Fibroblast of lung (primary cell): ENCODE measurements around the gene DIP2C. TPM values are rescaled to one million over a fixed set of nuclear protein-coding genes. Genes with fewer than 3 reads are reported as not detected.

Experiments
- DNase-seq, 2 donors: peaks; one replicate each; pipeline versions ENCODE4 v3.0.0 to v3.0.0-alpha.2; 2010; ENCODE audit warnings: low read depth in 2 of 2
- H2AFZ ChIP-seq: 2 replicates; pipeline ENCODE4 v1.5.1; 2012; ENCODE audit warnings: low read length, control low read depth, inconsistent platforms
- H3K27ac ChIP-seq: 2 replicates; pipeline ENCODE4 v1.5.1; 2011; ENCODE audit warnings: low read length, control low read depth; ENCODE audit not compliant: insufficient read depth
- H3K27me3 ChIP-seq: 2 replicates; pipeline ENCODE4 v1.5.1; 2011; ENCODE audit warnings: mild to moderate bottlenecking, low read length; ENCODE audit not compliant: control insufficient read depth, insufficient read depth
- H3K36me3 ChIP-seq: 2 replicates; pipeline ENCODE4 v1.5.1; 2011; ENCODE audit warnings: low read length; ENCODE audit not compliant: control insufficient read depth, insufficient read depth
- H3K4me1 ChIP-seq: 2 replicates; pipeline ENCODE4 v1.5.1; 2011; ENCODE audit warnings: low read length; ENCODE audit not compliant: control insufficient read depth, insufficient read depth; ENCODE audit errors: extremely low read depth
- H3K4me2 ChIP-seq: 2 replicates; pipeline ENCODE4 v1.5.1; 2011; ENCODE audit warnings: low read length, control low read depth; ENCODE audit not compliant: insufficient read depth; ENCODE audit errors: extremely low read depth
- H3K4me3 ChIP-seq, 4 experiments: fragments of 200-600 bp in 1 of 4; sonication (generic) in 1 of 4; replicated peaks in 1 of 4; 2 replicates each; pipeline ENCODE4 v1.5.1; 2011 to 2016; ENCODE audit warnings: low read length in 4 of 4, low read depth in 3 of 4, mild to moderate bottlenecking in 3 of 4, control low read depth in 2 of 4, inconsistent platforms in 1 of 4, mixed read lengths in 1 of 4; ENCODE audit not compliant: insufficient read depth in 1 of 4; ENCODE audit errors: control extremely low read depth in 1 of 4
- H3K79me2 ChIP-seq: 2 replicates; pipeline ENCODE4 v1.5.1; 2012; ENCODE audit warnings: mild to moderate bottlenecking, low read length, inconsistent platforms; ENCODE audit not compliant: control insufficient read depth, insufficient read depth
- H3K9ac ChIP-seq: 2 replicates; pipeline ENCODE4 v1.5.1; 2011; ENCODE audit warnings: mild to moderate bottlenecking, low read length, control low read depth; ENCODE audit not compliant: insufficient read depth
- H3K9me3 ChIP-seq: 2 replicates; pipeline ENCODE4 v1.5.1; 2012; ENCODE audit warnings: low read depth, low read length; ENCODE audit not compliant: control insufficient read depth, insufficient read depth
- H4K20me1 ChIP-seq: 2 replicates; pipeline ENCODE4 v1.5.1; 2011; ENCODE audit warnings: low read length; ENCODE audit not compliant: control insufficient read depth, insufficient read depth; ENCODE audit errors: extremely low read depth
- CTCF ChIP-seq, 2 donors: IDR thresholded peaks in 1 of 2; conservative IDR thresholded peaks in 1 of 2; 1 replicate in 1 of 2; 2 replicates in 1 of 2; pipeline ENCODE4 v1.5.1; 2011 to 2012; ENCODE audit warnings: low read length in 2 of 2, control low read depth in 1 of 2, inconsistent platforms in 1 of 2, low read depth in 1 of 2, mild to moderate bottlenecking in 1 of 2
- EZH2 ChIP-seq: IDR thresholded peaks from 2 replicates; pipeline ENCODE4 v1.5.1; 2012; ENCODE audit warnings: low read length, control low read depth, mild to moderate bottlenecking; ENCODE audit errors: missing control alignments
- polyA plus RNA-seq, 2 donors: library from polyadenylated mRNA; depleted of rRNA in 1 of 2; stranded (reverse) in 1 of 2; unstranded in 1 of 2; fragments of >200 nt; gene quantifications; 2 replicates each; pipeline ENCODE4 v1.2.1, GENCODE V29; 2011 to 2012; ENCODE audit warnings: missing spikeins in 1 of 2
- total RNA-seq: library from RNA; depleted of rRNA; stranded (reverse); fragments of >200 nt; gene quantifications from 2 replicates; pipeline ENCODE4 v1.2.1, GENCODE V29; 2014

Gene DIP2C
- total and polyA plus RNA-seq, 2 donors (not counting 1 experiment from before 2014, with no cell fraction given) = 10.7 to 18.3 TPM

GRCh38 chr10:541041-541440, 148.4 kb downstream of the DIP2C start:
- no peak for DNase-seq
- Histone ChIP-seq H2AFZ (no peak overlapping the region), H3K27me3 (no peaks in the 10 kb centered on the region), H3K9ac (no peak overlapping the region), H3K4me3 (no peak overlapping the region), H3K4me1 (no peaks in the 10 kb centered on the region), H3K27ac (no peak overlapping the region), H3K4me2 (no peak overlapping the region), H3K36me3 (no peaks in the 10 kb centered on the region), H4K20me1 (no peaks in the 10 kb centered on the region), H3K79me2 (peaks cover 2% of the 10 kb centered on the region), H3K9me3 (no peaks in the 10 kb centered on the region)
- TF ChIP-seq EZH2 = no peak

DNA sequence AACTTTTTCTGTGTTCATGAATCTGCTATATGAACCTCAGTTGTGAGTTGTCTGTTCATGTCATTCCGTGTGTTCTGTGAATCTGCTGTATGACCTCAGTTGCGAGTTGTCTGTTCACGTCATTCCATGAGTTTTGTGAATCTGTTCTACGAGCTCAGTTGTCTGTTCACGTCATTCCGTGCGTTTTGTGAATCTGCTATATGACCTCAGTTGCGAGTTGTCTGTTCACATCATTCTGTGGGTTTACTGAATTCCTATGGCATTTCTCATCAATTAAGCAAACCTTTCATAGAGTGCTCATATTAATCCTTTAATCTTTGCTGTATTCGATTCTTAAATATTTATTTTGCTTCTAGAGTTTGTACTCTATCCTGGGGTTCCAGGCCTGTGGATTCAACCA, 150.6 kb downstream of the DIP2C start:
- no peaks in the 10 kb centered on the region for H4K20me1 ChIP-seq
- H3K9ac ChIP-seq = no peak overlapping the region
- no peak for TF ChIP-seq CTCF (conservative IDR thresholded peaks at IDR 0.05 in 1 of 2, IDR thresholded peaks at IDR 0.05 in 1 of 2; ENCODE audit: low read depth in 1 of 2, low read length in 2 of 2)
- no peak for TF ChIP-seq EZH2
- H3K27me3 ChIP-seq = no peaks in the 10 kb centered on the region
- H3K36me3 ChIP-seq = no peaks in the 10 kb centered on the region
- no peaks in the 10 kb centered on the region for H3K4me1 ChIP-seq
- no peaks in the 10 kb centered on the region for H3K9me3 ChIP-seq
- H3K4me2 ChIP-seq = no peak overlapping the region
- H3K79me2 ChIP-seq = peaks cover 2% of the 10 kb centered on the region
- peak; percentile 91 to 98 for DNase-seq
- H3K27ac ChIP-seq = no peak overlapping the region
- no peak overlapping the region for H3K4me3 ChIP-seq
- H2AFZ ChIP-seq = no peak overlapping the region

DNA sequence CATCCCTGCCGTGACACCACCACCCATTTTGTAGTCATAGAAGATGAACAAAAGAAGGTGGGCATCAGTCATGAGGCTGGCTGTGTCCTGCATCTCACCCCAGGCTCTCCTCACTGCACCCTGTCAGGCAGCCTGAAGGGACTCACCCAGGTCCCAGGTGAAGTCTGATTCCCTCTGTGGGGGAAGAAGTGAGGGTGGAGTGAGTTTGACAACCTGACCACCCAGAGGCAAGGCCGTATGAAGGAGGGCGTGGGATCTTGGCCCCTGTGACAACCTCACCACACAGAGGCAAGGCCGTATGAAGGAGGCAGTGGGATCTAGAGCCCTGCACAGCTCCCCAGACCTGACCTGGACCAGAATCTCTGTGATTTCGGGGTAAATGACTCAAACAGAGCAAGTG, 152.5 kb downstream of the DIP2C start:
- H4K20me1 ChIP-seq = no peaks in the 10 kb centered on the region
- no peaks in the 10 kb centered on the region for H3K36me3 ChIP-seq
- H3K79me2 ChIP-seq = peaks cover 2% of the 10 kb centered on the region
- TF ChIP-seq EZH2 (no peak), CTCF (conservative IDR thresholded peaks at IDR 0.05 in 1 of 2, IDR thresholded peaks at IDR 0.05 in 1 of 2; ENCODE audit: low read depth in 1 of 2, low read length in 2 of 2) (no peak)
- no peak for DNase-seq
- H3K9me3 ChIP-seq = no peaks in the 10 kb centered on the region
- H3K9ac ChIP-seq = no peak overlapping the region
- H3K4me2 ChIP-seq = no peak overlapping the region
- H2AFZ ChIP-seq = no peak overlapping the region
- H3K27me3 ChIP-seq = no peaks in the 10 kb centered on the region
- H3K27ac ChIP-seq = no peak overlapping the region
- H3K4me1 ChIP-seq = no peaks in the 10 kb centered on the region
- H3K4me3 ChIP-seq = no peak overlapping the region
